Neutrophil (primary cell): ENCODE measurements around the gene PAQR8.

Experiments used
- H3K27ac ChIP-seq: fragments of 200-600 bp; sonication (generic); 2 replicates; pipeline ENCODE4 v1.5.1; 2016; ENCODE audit warnings: mild to moderate bottlenecking, moderate library complexity
- H3K27me3 ChIP-seq: fragments of 200-600 bp; sonication (generic); 2 replicates; pipeline ENCODE4 v1.6.0; 2016; ENCODE audit warnings: mild to moderate bottlenecking
- H3K36me3 ChIP-seq: fragments of 200-600 bp; sonication (generic); 2 replicates; pipeline ENCODE4 v1.5.1; 2017
- H3K4me1 ChIP-seq, 2 experiments: fragments of 200-600 bp in 1 of 2; sonication (generic) in 1 of 2; 1 replicate in 1 of 2; 2 replicates in 1 of 2; pipeline versions ENCODE4 v1.5.1 to v1.6.1; 2013 to 2016; ENCODE audit warnings: low read depth in 1 of 2, low read length in 1 of 2, mild to moderate bottlenecking in 1 of 2, moderate library complexity in 1 of 2; ENCODE audit not compliant: control insufficient read depth in 1 of 2, insufficient read depth in 1 of 2
- H3K4me3 ChIP-seq, 2 experiments: fragments of 200-600 bp in 1 of 2; sonication (generic) in 1 of 2; 1 replicate in 1 of 2; 2 replicates in 1 of 2; pipeline ENCODE4 v1.5.1; 2013 to 2016; ENCODE audit warnings: low read depth in 1 of 2, low read length in 1 of 2, mild to moderate bottlenecking in 1 of 2, moderate library complexity in 1 of 2
- H3K9me3 ChIP-seq: fragments of 200-600 bp; sonication (generic); 2 replicates; pipeline ENCODE4 v1.5.1; 2016
- CTCF ChIP-seq: fragments of 200-600 bp; sonication (generic); IDR thresholded peaks from 2 replicates; pipeline ENCODE4 v1.5.1; 2016; ENCODE audit warnings: antibody characterized with exemption

Gene PAQR8

GRCh38 chr6:52364480-52365166, 2.7 kb downstream of the PAQR8 start:
- Histone ChIP-seq H3K4me3 (no peak overlapping the region), H3K27me3 (no peaks in the 10 kb centered on the region), H3K36me3 (peaks cover 6% of the 10 kb centered on the region), H3K4me1 (peaks cover 24 to 33% of the 10 kb centered on the region in 2 experiments), H3K9me3 (no peaks in the 10 kb centered on the region), H3K27ac (no peak overlapping the region)
- no peak for TF ChIP-seq CTCF

GRCh38 chr6:52365317-52365716, 3.4 kb downstream of the PAQR8 start:
- H3K27me3 ChIP-seq: no peaks in the 10 kb centered on the region
- peaks cover 24 to 33% of the 10 kb centered on the region in 2 experiments for H3K4me1 ChIP-seq
- H3K36me3 ChIP-seq: peaks cover 6% of the 10 kb centered on the region
- H3K4me3 ChIP-seq: no peak overlapping the region
- TF ChIP-seq CTCF: no peak
- H3K27ac ChIP-seq: no peak overlapping the region
- H3K9me3 ChIP-seq: no peaks in the 10 kb centered on the region

GRCh38 chr6:52365866-52366540, 4.1 kb downstream of the PAQR8 start:
- H3K27me3 ChIP-seq: no peaks in the 10 kb centered on the region
- no peak overlapping the region for H3K4me3 ChIP-seq
- peaks cover 6% of the 10 kb centered on the region for H3K36me3 ChIP-seq
- no peak overlapping the region for H3K27ac ChIP-seq
- no peak for TF ChIP-seq CTCF
- peaks cover 24 to 33% of the 10 kb centered on the region in 2 experiments for H3K4me1 ChIP-seq
- H3K9me3 ChIP-seq: no peaks in the 10 kb centered on the region

- Histone ChIP-seq H3K27me3 (no peaks in the 10 kb centered on the region), H3K4me1 (peaks cover 17 to 27% of the 10 kb centered on the region in 2 experiments), H3K9me3 (no peaks in the 10 kb centered on the region), H3K4me3 (no peak overlapping the region), H3K27ac (no peak overlapping the region), H3K36me3 (peaks cover 6% of the 10 kb centered on the region)
- TF ChIP-seq CTCF: no peak
Observed at GRCh38 chr6:52368002-52368401, 6.1 kb downstream of the PAQR8 start.

GRCh38 chr6:52369234-52369633, 7.3 kb downstream of the PAQR8 start:
- Histone ChIP-seq H3K27me3 (no peaks in the 10 kb centered on the region), H3K36me3 (peaks cover 6% of the 10 kb centered on the region), H3K4me3 (no peak overlapping the region), H3K27ac (no peak overlapping the region), H3K4me1 (peaks cover 8 to 15% of the 10 kb centered on the region in 2 experiments), H3K9me3 (no peaks in the 10 kb centered on the region)
- no peak for TF ChIP-seq CTCF
